Gastrocnemius medialis (tissue), 4 donors: ENCODE measurements around the gene MSANTD3.

Experiments used
- POLR2A ChIP-seq, 2 donors: fragments of 450-650 bp; IDR thresholded peaks; one replicate each; pipeline ENCODE4 v1.6.1; 2017; ENCODE audit warnings: antibody characterized with exemption in 2 of 2, mild to moderate bottlenecking in 2 of 2, moderate library complexity in 2 of 2
- TF ChIP-seq, protein P1 (sequence below), 5 experiments: fragments of 450-650 bp in 3 of 5; fragments of 200-600 bp in 2 of 5; sonication (generic) in 2 of 5; IDR thresholded peaks in 4 of 5; conservative IDR thresholded peaks in 1 of 5; 1 replicate in 4 of 5; 2 replicates in 1 of 5; pipeline ENCODE4 v1.5.1; 2016 to 2019; ENCODE audit warnings: antibody characterized with exemption in 5 of 5, mild to moderate bottlenecking in 3 of 5, moderate library complexity in 3 of 5

DNA sequence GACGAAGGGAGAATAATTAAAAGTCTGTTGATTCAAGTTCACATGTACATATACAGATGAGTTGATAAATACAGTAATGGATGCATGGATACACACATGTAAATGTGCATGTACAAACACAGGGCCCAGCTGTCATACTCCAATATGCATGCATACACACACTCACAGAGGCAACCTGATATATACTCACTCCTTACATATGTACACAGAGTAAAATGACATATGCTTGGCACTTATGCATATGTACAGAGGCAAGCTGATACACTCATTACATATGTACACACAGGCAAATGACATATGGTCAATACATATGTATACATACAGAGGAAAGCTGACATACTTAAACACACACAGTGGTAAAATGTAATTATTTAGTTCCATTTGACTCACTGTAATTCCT is 38.8 kb downstream of the MSANTD3 start:
- TF ChIP-seq, protein P1, sequence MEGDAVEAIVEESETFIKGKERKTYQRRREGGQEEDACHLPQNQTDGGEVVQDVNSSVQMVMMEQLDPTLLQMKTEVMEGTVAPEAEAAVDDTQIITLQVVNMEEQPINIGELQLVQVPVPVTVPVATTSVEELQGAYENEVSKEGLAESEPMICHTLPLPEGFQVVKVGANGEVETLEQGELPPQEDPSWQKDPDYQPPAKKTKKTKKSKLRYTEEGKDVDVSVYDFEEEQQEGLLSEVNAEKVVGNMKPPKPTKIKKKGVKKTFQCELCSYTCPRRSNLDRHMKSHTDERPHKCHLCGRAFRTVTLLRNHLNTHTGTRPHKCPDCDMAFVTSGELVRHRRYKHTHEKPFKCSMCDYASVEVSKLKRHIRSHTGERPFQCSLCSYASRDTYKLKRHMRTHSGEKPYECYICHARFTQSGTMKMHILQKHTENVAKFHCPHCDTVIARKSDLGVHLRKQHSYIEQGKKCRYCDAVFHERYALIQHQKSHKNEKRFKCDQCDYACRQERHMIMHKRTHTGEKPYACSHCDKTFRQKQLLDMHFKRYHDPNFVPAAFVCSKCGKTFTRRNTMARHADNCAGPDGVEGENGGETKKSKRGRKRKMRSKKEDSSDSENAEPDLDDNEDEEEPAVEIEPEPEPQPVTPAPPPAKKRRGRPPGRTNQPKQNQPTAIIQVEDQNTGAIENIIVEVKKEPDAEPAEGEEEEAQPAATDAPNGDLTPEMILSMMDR (IDR thresholded peaks at IDR 0.05 in 4 of 5, conservative IDR thresholded peaks at IDR 0.05 in 1 of 5): no peak
- no peak for TF ChIP-seq POLR2A (IDR thresholded peaks at IDR 0.05)
